ENCODE results near the gene PIGA. TPM values are rescaled to one million over a fixed set of nuclear protein-coding genes. Genes with fewer than 3 reads are reported as not detected.
A peak's percentile ranks its signal among the peaks of the same experiment; 100 is the strongest.

PIGA gene, protein sequence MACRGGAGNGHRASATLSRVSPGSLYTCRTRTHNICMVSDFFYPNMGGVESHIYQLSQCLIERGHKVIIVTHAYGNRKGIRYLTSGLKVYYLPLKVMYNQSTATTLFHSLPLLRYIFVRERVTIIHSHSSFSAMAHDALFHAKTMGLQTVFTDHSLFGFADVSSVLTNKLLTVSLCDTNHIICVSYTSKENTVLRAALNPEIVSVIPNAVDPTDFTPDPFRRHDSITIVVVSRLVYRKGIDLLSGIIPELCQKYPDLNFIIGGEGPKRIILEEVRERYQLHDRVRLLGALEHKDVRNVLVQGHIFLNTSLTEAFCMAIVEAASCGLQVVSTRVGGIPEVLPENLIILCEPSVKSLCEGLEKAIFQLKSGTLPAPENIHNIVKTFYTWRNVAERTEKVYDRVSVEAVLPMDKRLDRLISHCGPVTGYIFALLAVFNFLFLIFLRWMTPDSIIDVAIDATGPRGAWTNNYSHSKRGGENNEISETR
- polyA plus RNA-seq (2012; ENCODE audit: insufficient read length, low read depth) = 8.2 TPM

DNA sequence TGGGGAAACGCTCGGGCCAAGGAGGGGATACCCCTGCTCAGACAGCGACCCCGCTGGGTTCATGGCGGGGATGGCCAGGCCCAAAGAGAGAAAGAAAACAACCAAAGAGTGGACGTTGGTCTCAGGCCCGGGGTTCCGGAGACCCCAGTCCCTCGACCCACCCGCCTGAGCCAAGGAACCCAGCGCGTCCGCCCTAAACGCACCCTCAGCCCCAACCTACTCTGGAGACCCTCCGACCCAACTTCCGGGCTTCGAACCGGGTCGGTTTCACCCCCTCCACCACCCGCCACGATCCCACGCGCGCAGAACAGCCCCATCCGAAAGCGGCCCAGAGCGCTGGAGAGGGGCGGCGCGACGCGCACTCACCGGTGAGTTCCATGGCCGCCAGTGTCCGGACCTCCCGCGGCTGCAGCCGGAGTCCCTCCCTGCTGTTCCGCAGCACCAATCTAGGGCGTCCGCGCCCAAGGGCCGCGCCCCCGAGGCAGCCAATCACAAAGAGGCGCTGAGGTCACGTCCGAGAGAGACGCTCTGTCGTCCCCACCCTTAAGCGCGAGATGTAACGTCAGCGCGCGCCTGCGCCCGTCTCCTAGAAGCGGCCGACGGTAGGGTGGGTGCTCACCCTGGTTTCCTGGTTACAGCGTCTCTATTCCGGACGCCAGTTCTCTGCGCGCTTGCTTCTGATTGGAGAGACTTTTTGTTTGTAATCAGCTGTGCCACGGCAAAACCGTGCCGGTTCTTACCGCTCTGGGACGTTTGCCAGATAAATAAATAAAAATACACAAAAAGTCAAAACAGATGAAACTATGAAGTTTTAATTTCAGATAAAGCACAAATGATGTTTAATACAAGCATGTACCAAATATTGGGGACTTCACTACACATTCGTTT is at the start of gene PIGA:
PIGA (minus strand) TSS at position 389 of the 888 bp plus-strand sequence. CDS start 3,593 bp downstream, outside the sequence.
- TF ChIP-seq FOXP2 (optimal IDR thresholded peaks at IDR 0.05; ENCODE audit: borderline replicate concordance, extremely low read depth, extremely low read length, insufficient read depth) = peak; percentile 66
- peak; percentile 80 for TF ChIP-seq SIN3A (IDR thresholded peaks at IDR 0.05; ENCODE audit: borderline replicate concordance, insufficient read depth, low read length)
- peak; percentile 51 for TF ChIP-seq POLR2AphosphoS5 (IDR thresholded peaks at IDR 0.05; ENCODE audit: low read depth, low read length)
- TF ChIP-seq, protein P1, sequence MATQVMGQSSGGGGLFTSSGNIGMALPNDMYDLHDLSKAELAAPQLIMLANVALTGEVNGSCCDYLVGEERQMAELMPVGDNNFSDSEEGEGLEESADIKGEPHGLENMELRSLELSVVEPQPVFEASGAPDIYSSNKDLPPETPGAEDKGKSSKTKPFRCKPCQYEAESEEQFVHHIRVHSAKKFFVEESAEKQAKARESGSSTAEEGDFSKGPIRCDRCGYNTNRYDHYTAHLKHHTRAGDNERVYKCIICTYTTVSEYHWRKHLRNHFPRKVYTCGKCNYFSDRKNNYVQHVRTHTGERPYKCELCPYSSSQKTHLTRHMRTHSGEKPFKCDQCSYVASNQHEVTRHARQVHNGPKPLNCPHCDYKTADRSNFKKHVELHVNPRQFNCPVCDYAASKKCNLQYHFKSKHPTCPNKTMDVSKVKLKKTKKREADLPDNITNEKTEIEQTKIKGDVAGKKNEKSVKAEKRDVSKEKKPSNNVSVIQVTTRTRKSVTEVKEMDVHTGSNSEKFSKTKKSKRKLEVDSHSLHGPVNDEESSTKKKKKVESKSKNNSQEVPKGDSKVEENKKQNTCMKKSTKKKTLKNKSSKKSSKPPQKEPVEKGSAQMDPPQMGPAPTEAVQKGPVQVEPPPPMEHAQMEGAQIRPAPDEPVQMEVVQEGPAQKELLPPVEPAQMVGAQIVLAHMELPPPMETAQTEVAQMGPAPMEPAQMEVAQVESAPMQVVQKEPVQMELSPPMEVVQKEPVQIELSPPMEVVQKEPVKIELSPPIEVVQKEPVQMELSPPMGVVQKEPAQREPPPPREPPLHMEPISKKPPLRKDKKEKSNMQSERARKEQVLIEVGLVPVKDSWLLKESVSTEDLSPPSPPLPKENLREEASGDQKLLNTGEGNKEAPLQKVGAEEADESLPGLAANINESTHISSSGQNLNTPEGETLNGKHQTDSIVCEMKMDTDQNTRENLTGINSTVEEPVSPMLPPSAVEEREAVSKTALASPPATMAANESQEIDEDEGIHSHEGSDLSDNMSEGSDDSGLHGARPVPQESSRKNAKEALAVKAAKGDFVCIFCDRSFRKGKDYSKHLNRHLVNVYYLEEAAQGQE (IDR thresholded peaks at IDR 0.05; ENCODE audit: insufficient read depth in 1 of 2, low read depth in 2 of 2, low read length in 2 of 2) = no peak
- TF ChIP-seq TAF1 (IDR thresholded peaks at IDR 0.05; ENCODE audit: borderline replicate concordance, insufficient read depth, low read length) = 0 out of 2 replicates have a peak, but pooled peaks have one; percentile 38

DNA sequence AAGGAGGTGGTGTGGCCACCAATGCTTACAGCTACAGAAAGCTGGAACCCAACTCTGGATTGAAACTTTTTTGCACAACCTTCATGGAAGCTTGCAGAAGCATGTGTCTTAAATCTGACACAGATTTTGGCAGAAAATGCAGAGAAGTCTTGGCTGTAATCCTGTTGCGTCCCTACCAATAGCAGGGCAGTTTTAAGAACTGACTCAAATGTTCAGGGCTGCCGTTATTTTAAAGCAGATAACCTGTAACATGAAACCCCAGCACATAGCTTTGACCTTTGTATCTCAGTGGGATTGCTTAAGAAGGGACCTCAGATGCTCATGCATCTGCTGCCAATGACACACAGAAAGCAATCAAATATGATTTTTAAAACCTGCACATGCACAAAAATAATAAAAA is 49.0 kb upstream of the PIGA start, which contains the start of gene VEGFD:
VEGFD (minus strand) TSS at position 110 of the 400 bp plus-strand sequence. CDS start 467 bp downstream, outside the sequence.
- no peak for TF ChIP-seq SIN3A (IDR thresholded peaks at IDR 0.05; ENCODE audit: borderline replicate concordance, insufficient read depth, low read length)
- no peak for TF ChIP-seq TAF1 (IDR thresholded peaks at IDR 0.05; ENCODE audit: borderline replicate concordance, insufficient read depth, low read length)
- no peak for TF ChIP-seq FOXP2 (optimal IDR thresholded peaks at IDR 0.05; ENCODE audit: borderline replicate concordance, extremely low read depth, extremely low read length, insufficient read depth)
- TF ChIP-seq, protein P1 (IDR thresholded peaks at IDR 0.05; ENCODE audit: insufficient read depth in 1 of 2, low read depth in 2 of 2, low read length in 2 of 2) = no peak
- TF ChIP-seq POLR2AphosphoS5 (IDR thresholded peaks at IDR 0.05; ENCODE audit: low read depth, low read length) = no peak

DNA sequence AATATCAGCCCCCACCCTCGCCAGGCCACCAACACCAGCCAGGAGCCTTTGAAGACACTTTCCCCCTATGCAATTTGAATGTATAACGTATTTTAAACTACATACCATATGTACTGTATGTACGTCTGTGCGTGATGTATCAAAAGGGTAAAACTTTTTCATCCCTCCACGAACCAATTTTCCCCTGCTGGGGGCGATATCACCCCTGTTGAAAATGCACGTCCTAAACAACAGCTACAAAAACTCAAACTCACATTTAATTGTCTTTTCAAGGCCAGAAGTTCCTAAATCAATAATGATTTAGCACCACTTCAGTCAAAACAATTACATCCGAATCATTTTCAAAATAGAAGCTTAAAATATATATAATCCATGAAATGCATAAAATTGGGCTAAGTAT is 47.5 kb upstream of the PIGA start:
- no peak for TF ChIP-seq TAF1 (IDR thresholded peaks at IDR 0.05; ENCODE audit: borderline replicate concordance, insufficient read depth, low read length)
- no peak for TF ChIP-seq SIN3A (IDR thresholded peaks at IDR 0.05; ENCODE audit: borderline replicate concordance, insufficient read depth, low read length)
- no peak for TF ChIP-seq FOXP2 (optimal IDR thresholded peaks at IDR 0.05; ENCODE audit: borderline replicate concordance, extremely low read depth, extremely low read length, insufficient read depth)
- no peak for TF ChIP-seq POLR2AphosphoS5 (IDR thresholded peaks at IDR 0.05; ENCODE audit: low read depth, low read length)
- TF ChIP-seq, protein P1 (IDR thresholded peaks at IDR 0.05; ENCODE audit: insufficient read depth in 1 of 2, low read depth in 2 of 2, low read length in 2 of 2) = no peak

DNA sequence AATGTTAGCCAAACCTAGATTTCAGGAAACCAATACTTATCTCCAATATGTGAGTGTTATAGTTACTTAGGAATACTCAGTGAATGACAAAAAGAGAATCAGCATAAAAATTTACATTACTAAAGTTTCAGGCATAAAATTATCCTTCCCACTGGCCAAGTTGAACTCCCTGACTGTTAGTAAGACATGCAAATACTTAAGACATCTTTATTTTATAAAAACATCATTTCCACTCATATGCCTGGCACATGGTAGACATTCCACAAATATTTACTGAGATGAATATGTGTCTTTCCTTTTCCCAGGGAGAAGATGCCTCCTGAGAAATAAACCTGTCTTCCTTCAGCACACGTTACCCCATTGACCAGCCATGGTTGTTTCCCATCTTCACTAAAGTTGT is 41.6 kb upstream of the PIGA start:
- no peak for TF ChIP-seq SIN3A (IDR thresholded peaks at IDR 0.05; ENCODE audit: borderline replicate concordance, insufficient read depth, low read length)
- no peak for TF ChIP-seq TAF1 (IDR thresholded peaks at IDR 0.05; ENCODE audit: borderline replicate concordance, insufficient read depth, low read length)
- TF ChIP-seq POLR2AphosphoS5 (IDR thresholded peaks at IDR 0.05; ENCODE audit: low read depth, low read length) = no peak
- TF ChIP-seq FOXP2 (optimal IDR thresholded peaks at IDR 0.05; ENCODE audit: borderline replicate concordance, extremely low read depth, extremely low read length, insufficient read depth) = no peak
- TF ChIP-seq, protein P1 (IDR thresholded peaks at IDR 0.05; ENCODE audit: insufficient read depth in 1 of 2, low read depth in 2 of 2, low read length in 2 of 2) = no peak
